Endothelial cell of umbilical vein (primary cell): Measurements from ENCODE around the gene CD93.

Source experiments
- EZH2 ChIP-seq: IDR thresholded peaks from 2 replicates; pipeline ENCODE4 v1.6.1; 2012; ENCODE audit warnings: borderline replicate concordance, low read depth, mild to moderate bottlenecking, moderate library complexity, low read length, inconsistent platforms; ENCODE audit not compliant: severe bottlenecking
- MYC ChIP-seq: IDR thresholded peaks from one replicate; pipeline ENCODE4 v1.6.1; 2011; ENCODE audit warnings: mild to moderate bottlenecking, low read depth, low read length
- POLR2A ChIP-seq: IDR thresholded peaks from 2 replicates; pipeline ENCODE4 v1.6.1; 2012; ENCODE audit warnings: low read depth, mild to moderate bottlenecking, control low read depth, low read length
- POLR2AphosphoS5 ChIP-seq: IDR thresholded peaks from 2 replicates; pipeline ENCODE4 v1.6.1; 2012; ENCODE audit warnings: low read depth, mild to moderate bottlenecking, control low read depth, low read length, moderate library complexity; ENCODE audit not compliant: insufficient read depth
- TF ChIP-seq, protein P1 (sequence below), 2 donors: IDR thresholded peaks; 1 replicate in 1 of 2; 2 replicates in 1 of 2; pipeline ENCODE4 v1.5.1; 2011; ENCODE audit warnings: low read length in 2 of 2, mild to moderate bottlenecking in 2 of 2, moderate library complexity in 2 of 2, control low read depth in 1 of 2, inconsistent platforms in 1 of 2, low read depth in 1 of 2; ENCODE audit not compliant: insufficient read depth in 1 of 2; ENCODE audit errors: extremely low read depth in 1 of 2
- TF ChIP-seq, protein P2 (sequence below): IDR thresholded peaks from 2 replicates; pipeline ENCODE4 v1.6.1; 2011; ENCODE audit not compliant: insufficient read depth, insufficient read length

DNA sequence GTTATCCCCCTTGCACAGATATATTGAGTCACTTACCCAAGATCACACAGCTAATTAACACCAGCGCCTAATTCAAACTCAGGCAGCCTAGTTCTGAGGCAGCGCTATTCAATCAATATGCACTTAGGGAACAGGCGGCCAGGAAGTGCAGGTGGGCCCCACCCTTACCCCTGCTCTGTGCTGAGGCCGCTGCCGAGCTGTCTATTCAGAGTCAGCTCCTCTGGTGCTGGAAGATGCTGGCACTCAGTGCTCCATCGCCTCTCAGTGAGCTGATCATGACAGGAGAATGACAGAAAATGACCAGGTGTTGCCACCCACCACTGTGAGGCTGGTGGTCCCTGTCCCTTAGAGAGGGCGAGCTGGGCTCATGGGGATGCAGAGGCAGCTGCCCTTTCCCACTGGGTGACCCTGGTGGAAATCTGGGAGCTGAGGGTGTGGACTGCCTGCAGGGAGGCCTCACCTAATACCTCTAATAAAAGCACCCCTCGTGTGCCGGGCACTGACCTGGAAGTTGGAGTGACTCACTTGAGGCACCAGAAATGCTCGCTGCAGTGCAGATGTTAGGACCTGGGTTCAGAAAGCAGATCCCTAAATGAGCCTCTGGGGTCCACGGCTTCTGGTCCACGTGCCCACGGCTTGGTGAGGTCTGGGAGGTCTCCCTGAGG lies 42.5 kb upstream of the CD93 start:
- TF ChIP-seq, protein P1, sequence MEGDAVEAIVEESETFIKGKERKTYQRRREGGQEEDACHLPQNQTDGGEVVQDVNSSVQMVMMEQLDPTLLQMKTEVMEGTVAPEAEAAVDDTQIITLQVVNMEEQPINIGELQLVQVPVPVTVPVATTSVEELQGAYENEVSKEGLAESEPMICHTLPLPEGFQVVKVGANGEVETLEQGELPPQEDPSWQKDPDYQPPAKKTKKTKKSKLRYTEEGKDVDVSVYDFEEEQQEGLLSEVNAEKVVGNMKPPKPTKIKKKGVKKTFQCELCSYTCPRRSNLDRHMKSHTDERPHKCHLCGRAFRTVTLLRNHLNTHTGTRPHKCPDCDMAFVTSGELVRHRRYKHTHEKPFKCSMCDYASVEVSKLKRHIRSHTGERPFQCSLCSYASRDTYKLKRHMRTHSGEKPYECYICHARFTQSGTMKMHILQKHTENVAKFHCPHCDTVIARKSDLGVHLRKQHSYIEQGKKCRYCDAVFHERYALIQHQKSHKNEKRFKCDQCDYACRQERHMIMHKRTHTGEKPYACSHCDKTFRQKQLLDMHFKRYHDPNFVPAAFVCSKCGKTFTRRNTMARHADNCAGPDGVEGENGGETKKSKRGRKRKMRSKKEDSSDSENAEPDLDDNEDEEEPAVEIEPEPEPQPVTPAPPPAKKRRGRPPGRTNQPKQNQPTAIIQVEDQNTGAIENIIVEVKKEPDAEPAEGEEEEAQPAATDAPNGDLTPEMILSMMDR (IDR thresholded peaks at IDR 0.05; ENCODE audit: extremely low read depth in 1 of 2, insufficient read depth in 1 of 2, low read depth in 1 of 2, low read length in 2 of 2): no peak
- TF ChIP-seq, protein P2, sequence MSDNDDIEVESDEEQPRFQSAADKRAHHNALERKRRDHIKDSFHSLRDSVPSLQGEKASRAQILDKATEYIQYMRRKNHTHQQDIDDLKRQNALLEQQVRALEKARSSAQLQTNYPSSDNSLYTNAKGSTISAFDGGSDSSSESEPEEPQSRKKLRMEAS: no peak
- no peak for TF ChIP-seq POLR2A
- no peak for TF ChIP-seq POLR2AphosphoS5
- no peak for TF ChIP-seq MYC
- no peak for TF ChIP-seq EZH2
